Measurements from ENCODE around the gene GIMAP1.

GIMAP1 gene

GRCh38 chr7:150733482-150734095 lies 17.2 kb downstream of the GIMAP1 start:
- Histone ChIP-seq H2BK15ac (replicated peaks; ENCODE audit: low read depth) (no peak overlapping the region), H2BK5ac (ENCODE audit: low read length) (no peak overlapping the region), H3K27ac (ENCODE audit: low read depth, low read length) (no peak overlapping the region), H3K23ac (ENCODE audit: low read length) (no peak overlapping the region), H2BK120ac (ENCODE audit: low read depth, low read length) (no peak overlapping the region), H3K79me2 (ENCODE audit: control insufficient read depth, insufficient read depth, low read length) (no peaks in the 10 kb centered on the region), H3K4me3 (ENCODE audit: low read length) (no peak overlapping the region), H3K4me1 (ENCODE audit: control insufficient read depth, low read depth, low read length) (peaks cover 3% of the 10 kb centered on the region), H3K9ac (ENCODE audit: low read length) (no peak overlapping the region), H3K36me3 (ENCODE audit: control insufficient read depth, insufficient read depth, low read length) (no peaks in the 10 kb centered on the region), H2AK5ac (ENCODE audit: low read length) (no peak overlapping the region), H3K27me3 (ENCODE audit: insufficient read depth, low read length, poor library complexity) (peaks cover 47% of the 10 kb centered on the region), H4K8ac (ENCODE audit: low read depth, low read length) (no peak overlapping the region), H4K5ac (ENCODE audit: low read length) (no peak overlapping the region), H3K56ac (ENCODE audit: low read length) (no peak overlapping the region), H3K4ac (ENCODE audit: low read depth, low read length) (no peak overlapping the region), H3K4me2 (ENCODE audit: low read length) (no peak overlapping the region), H3K18ac (ENCODE audit: low read length) (no peak overlapping the region), H3K79me1 (ENCODE audit: low read length) (no peaks in the 10 kb centered on the region)
- no peak for DNase-seq
- WGBS (ENCODE audit: extremely low coverage, insufficient coverage, low lambda C conversion rate), result no CpG with 5 or more reads among the region's 5 CpGs

- no peak overlapping the region for H4K8ac ChIP-seq (ENCODE audit: low read depth, low read length)
- H3K27ac ChIP-seq (ENCODE audit: low read depth, low read length), result no peak overlapping the region
- no peak overlapping the region for H2AK5ac ChIP-seq (ENCODE audit: low read length)
- peaks cover 51% of the 10 kb centered on the region for H3K27me3 ChIP-seq (ENCODE audit: insufficient read depth, low read length, poor library complexity)
- H3K18ac ChIP-seq (ENCODE audit: low read length), result no peak overlapping the region
- no peak overlapping the region for H2BK120ac ChIP-seq (ENCODE audit: low read depth, low read length)
- H3K4me2 ChIP-seq (ENCODE audit: low read length), result no peak overlapping the region
- no peak overlapping the region for H2BK5ac ChIP-seq (ENCODE audit: low read length)
- no peak overlapping the region for H4K5ac ChIP-seq (ENCODE audit: low read length)
- DNase-seq, result no peak
- WGBS (ENCODE audit: extremely low coverage, insufficient coverage, low lambda C conversion rate), result no CpG with 5 or more reads among the region's 3 CpGs
- H3K9ac ChIP-seq (ENCODE audit: low read length), result no peak overlapping the region
- H3K23ac ChIP-seq (ENCODE audit: low read length), result no peak overlapping the region
- H3K56ac ChIP-seq (ENCODE audit: low read length), result no peak overlapping the region
- peaks cover 3% of the 10 kb centered on the region for H3K4me1 ChIP-seq (ENCODE audit: control insufficient read depth, low read depth, low read length)
- H3K79me1 ChIP-seq (ENCODE audit: low read length), result no peaks in the 10 kb centered on the region
- H2BK15ac ChIP-seq (replicated peaks; ENCODE audit: low read depth), result no peak overlapping the region
- no peaks in the 10 kb centered on the region for H3K36me3 ChIP-seq (ENCODE audit: control insufficient read depth, insufficient read depth, low read length)
- H3K4me3 ChIP-seq (ENCODE audit: low read length), result no peak overlapping the region
- no peak overlapping the region for H3K4ac ChIP-seq (ENCODE audit: low read depth, low read length)
- no peaks in the 10 kb centered on the region for H3K79me2 ChIP-seq (ENCODE audit: control insufficient read depth, insufficient read depth, low read length)
These were observed 17.8 kb downstream of the GIMAP1 start for GRCh38 chr7:150734254-150734653.

- H3K18ac ChIP-seq (ENCODE audit: low read length), result no peak overlapping the region
- no peaks in the 10 kb centered on the region for H3K79me1 ChIP-seq (ENCODE audit: low read length)
- no peak overlapping the region for H2BK15ac ChIP-seq (replicated peaks; ENCODE audit: low read depth)
- H2AK5ac ChIP-seq (ENCODE audit: low read length), result no peak overlapping the region
- no peak overlapping the region for H3K4me2 ChIP-seq (ENCODE audit: low read length)
- H3K4ac ChIP-seq (ENCODE audit: low read depth, low read length), result no peak overlapping the region
- no peak overlapping the region for H2BK5ac ChIP-seq (ENCODE audit: low read length)
- H3K79me2 ChIP-seq (ENCODE audit: control insufficient read depth, insufficient read depth, low read length), result no peaks in the 10 kb centered on the region
- no peak overlapping the region for H2BK120ac ChIP-seq (ENCODE audit: low read depth, low read length)
- H3K56ac ChIP-seq (ENCODE audit: low read length), result no peak overlapping the region
- no peak overlapping the region for H3K27ac ChIP-seq (ENCODE audit: low read depth, low read length)
- peaks cover 3% of the 10 kb centered on the region for H3K4me1 ChIP-seq (ENCODE audit: control insufficient read depth, low read depth, low read length)
- no peak overlapping the region for H4K8ac ChIP-seq (ENCODE audit: low read depth, low read length)
- peaks cover 56% of the 10 kb centered on the region for H3K27me3 ChIP-seq (ENCODE audit: insufficient read depth, low read length, poor library complexity)
- peak; percentile 81 for DNase-seq
- no peak overlapping the region for H3K4me3 ChIP-seq (ENCODE audit: low read length)
- H4K5ac ChIP-seq (ENCODE audit: low read length), result no peak overlapping the region
- H3K36me3 ChIP-seq (ENCODE audit: control insufficient read depth, insufficient read depth, low read length), result no peaks in the 10 kb centered on the region
- no peak overlapping the region for H3K9ac ChIP-seq (ENCODE audit: low read length)
- WGBS (ENCODE audit: extremely low coverage, insufficient coverage, low lambda C conversion rate), result no CpG with 5 or more reads among the region's 3 CpGs
- H3K23ac ChIP-seq (ENCODE audit: low read length), result no peak overlapping the region
These were observed 19.4 kb downstream of the GIMAP1 start for GRCh38 chr7:150735596-150736358.

- Histone ChIP-seq H3K4me3 (ENCODE audit: low read length) (no peak overlapping the region), H4K8ac (ENCODE audit: low read depth, low read length) (no peak overlapping the region), H3K4me1 (ENCODE audit: control insufficient read depth, low read depth, low read length) (peaks cover 3% of the 10 kb centered on the region), H3K36me3 (ENCODE audit: control insufficient read depth, insufficient read depth, low read length) (no peaks in the 10 kb centered on the region), H3K4me2 (ENCODE audit: low read length) (no peak overlapping the region), H2BK5ac (ENCODE audit: low read length) (no peak overlapping the region), H2AK5ac (ENCODE audit: low read length) (no peak overlapping the region), H3K79me1 (ENCODE audit: low read length) (no peaks in the 10 kb centered on the region), H3K27ac (ENCODE audit: low read depth, low read length) (no peak overlapping the region), H3K27me3 (ENCODE audit: insufficient read depth, low read length, poor library complexity) (peaks cover 64% of the 10 kb centered on the region), H2BK120ac (ENCODE audit: low read depth, low read length) (no peak overlapping the region), H3K79me2 (ENCODE audit: control insufficient read depth, insufficient read depth, low read length) (no peaks in the 10 kb centered on the region), H3K23ac (ENCODE audit: low read length) (no peak overlapping the region), H3K18ac (ENCODE audit: low read length) (no peak overlapping the region), H2BK15ac (replicated peaks; ENCODE audit: low read depth) (no peak overlapping the region), H3K4ac (ENCODE audit: low read depth, low read length) (no peak overlapping the region), H3K56ac (ENCODE audit: low read length) (no peak overlapping the region), H4K5ac (ENCODE audit: low read length) (no peak overlapping the region), H3K9ac (ENCODE audit: low read length) (no peak overlapping the region)
- no CpG with 5 or more reads among the region's 4 CpGs for WGBS (ENCODE audit: extremely low coverage, insufficient coverage, low lambda C conversion rate)
- no peak for DNase-seq
These were observed 20.5 kb downstream of the GIMAP1 start for GRCh38 chr7:150736864-150737263.

- peaks cover 61% of the 10 kb centered on the region for H3K27me3 ChIP-seq (ENCODE audit: insufficient read depth, low read length, poor library complexity)
- no peak within 1 kb of the TSS for H3K56ac ChIP-seq (ENCODE audit: low read length)
- no peak within 1 kb of the TSS for H3K4ac ChIP-seq (ENCODE audit: low read depth, low read length)
- H3K23ac ChIP-seq (ENCODE audit: low read length), result no peak within 1 kb of the TSS
- no peak within 1 kb of the TSS for H2BK5ac ChIP-seq (ENCODE audit: low read length)
- no peak within 1 kb of the TSS for H2BK15ac ChIP-seq (replicated peaks; ENCODE audit: low read depth)
- H3K9ac ChIP-seq (ENCODE audit: low read length), result no peak within 1 kb of the TSS
- no peak for DNase-seq
- no peak within 1 kb of the TSS for H4K8ac ChIP-seq (ENCODE audit: low read depth, low read length)
- H3K79me1 ChIP-seq (ENCODE audit: low read length), result no peaks in the 10 kb centered on the region
- no peaks in the 10 kb centered on the region for H3K79me2 ChIP-seq (ENCODE audit: control insufficient read depth, insufficient read depth, low read length)
- no peak within 1 kb of the TSS for H2AK5ac ChIP-seq (ENCODE audit: low read length)
- no peak within 1 kb of the TSS for H3K18ac ChIP-seq (ENCODE audit: low read length)
- peaks cover 3% of the 10 kb centered on the region for H3K4me1 ChIP-seq (ENCODE audit: control insufficient read depth, low read depth, low read length)
- no peaks in the 10 kb centered on the region for H3K36me3 ChIP-seq (ENCODE audit: control insufficient read depth, insufficient read depth, low read length)
- no peak within 1 kb of the TSS for H2BK120ac ChIP-seq (ENCODE audit: low read depth, low read length)
- no peak within 1 kb of the TSS for H3K4me3 ChIP-seq (ENCODE audit: low read length)
- no CpG with 5 or more reads among the region's 14 CpGs for WGBS (ENCODE audit: extremely low coverage, insufficient coverage, low lambda C conversion rate)
- H3K27ac ChIP-seq (ENCODE audit: low read depth, low read length), result no peak within 1 kb of the TSS
- H3K4me2 ChIP-seq (ENCODE audit: low read length), result no peak within 1 kb of the TSS
- no peak within 1 kb of the TSS for H4K5ac ChIP-seq (ENCODE audit: low read length)
These were observed 21.0 kb downstream of the GIMAP1 start, which contains the start of gene GIMAP5 for GRCh38 chr7:150737265-150738055. Gene GIMAP5, plus strand, starts transcription at chr7:150737418. Its CDS starts 3,467 bp downstream, at chr7:150740885.

All from mesendoderm (in vitro differentiated cells).